WI38 (cell line): ENCODE data around the gene FLYWCH1.
"Not testable (repeated sequence)": the region's sequence is repeated elsewhere in the genome, so short reads cannot be mapped to it uniquely, and the experiment has no call there.

Experiments
- H3K4me3 ChIP-seq: 2 replicates; pipeline ENCODE4 v1.5.1; 2011; ENCODE audit warnings: low read depth, mild to moderate bottlenecking, control low read depth, low read length
- CTCF ChIP-seq: IDR thresholded peaks from 2 replicates; pipeline ENCODE4 v1.5.1; 2012; ENCODE audit warnings: low read depth, mild to moderate bottlenecking, control low read depth, low read length

FLYWCH1 gene

GRCh38 chr16:2919511-2920255 lies 8.0 kb downstream of the FLYWCH1 start:
- no peak overlapping the region for H3K4me3 ChIP-seq
- TF ChIP-seq CTCF = peak; percentile 76

- H3K4me3 ChIP-seq = no peak overlapping the region
- no peak for TF ChIP-seq CTCF
These were observed 11.8 kb downstream of the FLYWCH1 start for GRCh38 chr16:2923481-2923880.

GRCh38 chr16:2924901-2925755 lies 13.4 kb downstream of the FLYWCH1 start:
- no peak overlapping the region for H3K4me3 ChIP-seq
- TF ChIP-seq CTCF = no peak

GRCh38 chr16:2925951-2926649 lies 14.4 kb downstream of the FLYWCH1 start:
- no peak for TF ChIP-seq CTCF
- no peak overlapping the region for H3K4me3 ChIP-seq

GRCh38 chr16:2926650-2926999 lies 14.9 kb downstream of the FLYWCH1 start:
- TF ChIP-seq CTCF = no peak
- no peak overlapping the region for H3K4me3 ChIP-seq

GRCh38 chr16:2927010-2927646 lies 15.4 kb downstream of the FLYWCH1 start:
- no peak overlapping the region for H3K4me3 ChIP-seq
- peak; percentile 88 for TF ChIP-seq CTCF

GRCh38 chr16:2928151-2928550 lies 16.4 kb downstream of the FLYWCH1 start:
- not testable (repeated sequence) for H3K4me3 ChIP-seq
